K562 (cell line): ENCODE data around the gene POFUT2. TPM values are rescaled to one million over a fixed set of nuclear protein-coding genes. Genes with fewer than 3 reads are reported as not detected.

Experiments
- ARID4B ChIP-seq: sonication (generic); formaldehyde crosslinking; IDR thresholded peaks from 2 replicates; pipeline ENCODE4 v1.8.0; 2022; ENCODE audit warnings: mild to moderate bottlenecking, missing genetic modification reagents
- EGR1 ChIP-seq: fragments of 450-650 bp; conservative IDR thresholded peaks from 2 replicates; pipeline ENCODE4 v1.6.1; 2017; ENCODE audit warnings: mild to moderate bottlenecking
- ETV6 ChIP-seq, 3 experiments: fragments of 150-350 bp in 1 of 3; sonication (generic) in 1 of 3; formaldehyde crosslinking in 1 of 3; IDR thresholded peaks; 2 replicates each; pipeline versions ENCODE4 v1.6.1 to v1.8.0; 2014 to 2022; ENCODE audit warnings: borderline replicate concordance in 2 of 3, low read depth in 2 of 3, antibody characterized with exemption in 1 of 3, low read length in 1 of 3, mild to moderate bottlenecking in 1 of 3, missing genetic modification reagents in 1 of 3
- HMG20A ChIP-seq: fragments of 450-650 bp; formaldehyde crosslinking; conservative IDR thresholded peaks from 2 replicates; pipeline ENCODE4 v1.4.0; 2020; ENCODE audit warnings: mild to moderate bottlenecking, mixed read lengths
- NR2C1 ChIP-seq, 2 experiments: fragments of 450-650 bp; IDR thresholded peaks; 2 replicates each; pipeline ENCODE4 v1.6.1; 2017; ENCODE audit warnings: mild to moderate bottlenecking in 2 of 2, antibody characterized with exemption in 1 of 2, inconsistent platforms in 1 of 2, missing compliant biosample characterization in 1 of 2, missing genetic modification characterization in 1 of 2
- PHTF2 ChIP-seq: fragments of 250-450 bp; sonication (Bioruptor Pico); IDR thresholded peaks from 2 replicates; pipeline ENCODE4 v1.5.0; 2021; ENCODE audit warnings: mild to moderate bottlenecking
- POLR2AphosphoS5 ChIP-seq: IDR thresholded peaks from 2 replicates; pipeline ENCODE4 v1.6.1; 2011; ENCODE audit warnings: mild to moderate bottlenecking, low read depth, low read length, moderate library complexity; ENCODE audit not compliant: control insufficient read depth, insufficient read depth
- PRMT5 ChIP-seq: sonication (generic); formaldehyde crosslinking; IDR thresholded peaks from 2 replicates; pipeline ENCODE4 v1.5.0; 2020; ENCODE audit warnings: missing genetic modification reagents
- RBFOX2 ChIP-seq: fragments of 200-400 bp; formaldehyde crosslinking; IDR thresholded peaks from 2 replicates; pipeline ENCODE4 v1.6.1; 2017; ENCODE audit warnings: low read depth, mild to moderate bottlenecking, low read length, moderate library complexity
- SETDB1 ChIP-seq: IDR thresholded peaks from one replicate; pipeline ENCODE4 v1.6.1; 2012; ENCODE audit warnings: low read length, control low read depth, inconsistent platforms
- ZNF589 ChIP-seq: fragments of 200-800 bp; sonication (Bioruptor generic); IDR thresholded peaks from 2 replicates; pipeline ENCODE4 v1.6.1; 2016; ENCODE audit warnings: low read depth, missing genetic modification characterization, missing compliant biosample characterization
- ZNF76 ChIP-seq: fragments of 250-450 bp; sonication (Bioruptor Pico); IDR thresholded peaks from 2 replicates; pipeline ENCODE4 v1.4.0; 2020; ENCODE audit warnings: mild to moderate bottlenecking, moderate library complexity, borderline replicate concordance
- polyA plus RNA-seq, 8 experiments: library from polyadenylated mRNA; depleted of rRNA in 4 of 8; stranded (reverse) in 5 of 8; unstranded in 3 of 8; fragments of >200 nt; fragmentation: Nextera tagmentation in 2 of 8; fragmentation: Illumina TruSeq in 1 of 8; extraction: Ambion mirVana in 2 of 8; extraction: Trizol in 1 of 8; gene quantifications; 2 replicates each; pipeline versions ENCODE4 v1.2.1 to v1.2.3, GENCODE V29; 2011 to 2014; ENCODE audit warnings: inconsistent platforms in 1 of 8, missing spikeins in 1 of 8
- total RNA-seq, 7 experiments: library from RNA; depleted of rRNA in 6 of 7; stranded (reverse); fragments of >200 nt in 6 of 7; fragmentation: Illumina TruSeq in 2 of 7; extraction: Trizol in 2 of 7; gene quantifications; 2 replicates each; pipeline versions ENCODE4 v1.2.1 to v1.2.3, GENCODE V29; 2011 to 2021; ENCODE audit warnings: low replicate concordance in 1 of 7

The POFUT2 gene
- total and polyA plus RNA-seq, 9 of the 15 experiments (the other 6 are each of a cell fraction or from before 2014, with no cell fraction given): 1.1 to 24.2 (median 11.0) TPM

- no peak for TF ChIP-seq ARID4B (CRISPR knock-in tag)
- TF ChIP-seq EGR1: peak; percentile 57
- TF ChIP-seq ETV6 (IDR thresholded peaks at IDR 0.05; ENCODE audit: borderline replicate concordance in 1 of 2, low read depth in 2 of 2, low read length in 1 of 2): peak in 1 of 2 experiments; percentile 40; a peak in 1 of 4 replicates
- no peak for TF ChIP-seq ETV6 (CRISPR knock-in tag; IDR thresholded peaks at IDR 0.05; ENCODE audit: borderline replicate concordance)
- TF ChIP-seq ZNF589 (CRISPR knock-in tag): no peak
- TF ChIP-seq PRMT5 (CRISPR knock-in tag): no peak
- no peak for TF ChIP-seq NR2C1 (IDR thresholded peaks at IDR 0.05)
- no peak for TF ChIP-seq NR2C1 (tag; IDR thresholded peaks at IDR 0.05)
- no peak for TF ChIP-seq ZNF76
- TF ChIP-seq PHTF2 (CRISPR knock-in tag): no peak
- TF ChIP-seq RBFOX2: 0 out of 2 replicates have a peak, but pooled peaks have one; percentile 26
- TF ChIP-seq SETDB1: no peak
- no peak for TF ChIP-seq POLR2AphosphoS5
- no peak for TF ChIP-seq HMG20A
- TF ChIP-seq, all 486 proteins: peak for 7
Measured at GRCh38 chr21:45234127-45234526, 53.6 kb downstream of the POFUT2 start (continued).
